Cardiac muscle cell (in vitro differentiated cells and primary cell): ENCODE measurements around the gene CRK. TPM values are rescaled to one million over a fixed set of nuclear protein-coding genes. Genes with fewer than 3 reads are reported as not detected.

ENCODE experiments used
- DNase-seq, 2 donors: peaks; one replicate each; pipeline versions ENCODE4 v3.0.0 to v3.0.0-alpha.2; 2010 to 2017; ENCODE audit warnings: low read depth in 1 of 2, low spot score in 1 of 2
- H3K27ac ChIP-seq: fragments of 200-600 bp; sonication (generic); 2 replicates; pipeline ENCODE4 v1.5.1; 2016
- H3K27me3 ChIP-seq: fragments of 200-600 bp; sonication (generic); 2 replicates; pipeline ENCODE4 v1.6.0; 2016; ENCODE audit warnings: control low read depth
- H3K36me3 ChIP-seq: fragments of 200-600 bp; sonication (generic); 2 replicates; pipeline ENCODE4 v1.5.1; 2016; ENCODE audit warnings: control low read depth
- H3K4me1 ChIP-seq: fragments of 200-600 bp; sonication (generic); 2 replicates; pipeline ENCODE4 v1.8.1; 2017; ENCODE audit warnings: low read depth, mild to moderate bottlenecking, mixed run types
- H3K4me3 ChIP-seq: fragments of 200-600 bp; sonication (generic); 2 replicates; pipeline ENCODE4 v1.5.1; 2016; ENCODE audit warnings: mild to moderate bottlenecking
- H3K9me3 ChIP-seq: fragments of 200-600 bp; sonication (generic); 2 replicates; pipeline ENCODE4 v1.5.1; 2017; ENCODE audit warnings: low read depth, mild to moderate bottlenecking, control low read depth
- polyA plus RNA-seq: library from polyadenylated mRNA; unstranded; fragments of >200 nt; fragmentation: Nextera tagmentation; extraction: Ambion mirVana; gene quantifications from 2 replicates; pipeline ENCODE4 v1.2.1, GENCODE V29; 2016
- total RNA-seq: library from RNA; depleted of rRNA; stranded (reverse); fragments of >200 nt; gene quantifications from 2 replicates; pipeline ENCODE4 v1.2.3, GENCODE V29; 2016
- TF ChIP-seq, protein P1 (sequence below): IDR thresholded peaks from 2 replicates; pipeline ENCODE4 v1.5.1; 2012; ENCODE audit warnings: low read depth, mild to moderate bottlenecking, low read length

CRK gene
- total and polyA plus RNA-seq, 2 experiments from 2014 or later, result 25.0 to 33.1 TPM

DNA sequence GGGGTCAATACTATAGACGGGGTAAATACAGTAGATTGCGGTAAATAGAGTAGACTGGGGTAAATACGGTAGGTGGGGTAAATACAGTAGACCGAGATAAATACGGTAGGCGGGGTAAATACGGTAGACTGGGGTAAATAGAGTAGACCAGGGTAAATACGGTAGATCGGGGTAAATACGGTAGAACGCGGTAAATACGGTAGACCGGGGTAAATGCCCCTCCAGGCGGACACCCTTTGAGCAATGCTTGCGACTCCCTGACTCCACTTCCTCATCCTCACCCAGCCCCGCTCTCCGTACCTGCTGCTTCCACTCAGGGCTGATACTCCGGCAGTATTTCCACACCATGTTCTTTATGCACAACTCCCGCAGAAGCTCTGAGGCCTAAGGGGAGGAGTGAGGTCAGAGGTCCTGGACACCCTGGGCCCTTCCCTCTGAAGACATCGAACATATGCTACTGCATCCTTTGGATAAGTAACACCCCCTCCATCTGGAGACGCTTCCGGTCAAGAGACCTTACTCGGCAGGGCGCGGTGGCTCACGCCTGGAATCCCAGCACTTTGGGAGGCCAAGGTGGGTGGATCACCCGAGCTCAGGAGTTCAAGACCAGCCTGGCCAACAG lies 13.3 kb upstream of the CRK start:
- H3K36me3 ChIP-seq, result peaks cover 6% of the 10 kb centered on the region
- H3K4me3 ChIP-seq, result no peak overlapping the region
- no peaks in the 10 kb centered on the region for H3K9me3 ChIP-seq
- TF ChIP-seq, protein P1, sequence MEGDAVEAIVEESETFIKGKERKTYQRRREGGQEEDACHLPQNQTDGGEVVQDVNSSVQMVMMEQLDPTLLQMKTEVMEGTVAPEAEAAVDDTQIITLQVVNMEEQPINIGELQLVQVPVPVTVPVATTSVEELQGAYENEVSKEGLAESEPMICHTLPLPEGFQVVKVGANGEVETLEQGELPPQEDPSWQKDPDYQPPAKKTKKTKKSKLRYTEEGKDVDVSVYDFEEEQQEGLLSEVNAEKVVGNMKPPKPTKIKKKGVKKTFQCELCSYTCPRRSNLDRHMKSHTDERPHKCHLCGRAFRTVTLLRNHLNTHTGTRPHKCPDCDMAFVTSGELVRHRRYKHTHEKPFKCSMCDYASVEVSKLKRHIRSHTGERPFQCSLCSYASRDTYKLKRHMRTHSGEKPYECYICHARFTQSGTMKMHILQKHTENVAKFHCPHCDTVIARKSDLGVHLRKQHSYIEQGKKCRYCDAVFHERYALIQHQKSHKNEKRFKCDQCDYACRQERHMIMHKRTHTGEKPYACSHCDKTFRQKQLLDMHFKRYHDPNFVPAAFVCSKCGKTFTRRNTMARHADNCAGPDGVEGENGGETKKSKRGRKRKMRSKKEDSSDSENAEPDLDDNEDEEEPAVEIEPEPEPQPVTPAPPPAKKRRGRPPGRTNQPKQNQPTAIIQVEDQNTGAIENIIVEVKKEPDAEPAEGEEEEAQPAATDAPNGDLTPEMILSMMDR, result no peak
- H3K27me3 ChIP-seq, result no peaks in the 10 kb centered on the region
- H3K4me1 ChIP-seq, result no peaks in the 10 kb centered on the region
- no peak overlapping the region for H3K27ac ChIP-seq
- DNase-seq, result peak; percentile 50 to 61

DNA sequence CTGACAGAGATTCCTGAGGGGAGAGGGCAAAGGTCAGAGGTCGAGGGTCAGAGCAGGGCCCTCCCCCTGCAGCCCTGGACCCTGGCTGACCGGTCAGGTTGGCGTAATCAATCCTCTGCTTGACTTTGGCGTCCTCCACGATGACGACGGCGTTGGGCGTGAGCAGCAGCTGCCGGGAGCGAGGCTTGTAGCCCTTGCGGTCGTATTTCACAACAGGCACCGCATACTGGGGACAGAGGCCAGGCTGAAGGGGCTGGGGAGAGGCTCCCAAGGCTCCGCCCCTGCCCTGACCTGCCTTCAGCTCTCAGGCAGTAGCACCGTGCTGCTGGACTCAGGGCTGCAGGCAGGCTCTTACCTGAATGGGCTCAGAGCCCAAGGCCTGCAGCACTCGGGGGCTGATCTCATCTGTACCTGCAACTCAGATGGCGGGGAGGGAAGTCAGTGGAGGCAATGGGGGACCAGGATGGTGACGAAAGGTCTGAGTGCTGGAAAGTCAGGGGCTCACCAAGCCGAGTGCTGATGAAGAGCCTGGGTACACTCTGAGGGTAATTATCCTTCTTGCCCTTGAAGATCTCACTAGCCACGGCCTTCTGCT lies 12.0 kb upstream of the CRK start:
- Histone ChIP-seq H3K27me3 (no peaks in the 10 kb centered on the region), H3K9me3 (no peaks in the 10 kb centered on the region), H3K4me1 (no peaks in the 10 kb centered on the region), H3K36me3 (peaks cover 6% of the 10 kb centered on the region), H3K4me3 (no peak overlapping the region), H3K27ac (no peak overlapping the region)
- TF ChIP-seq, protein P1, result no peak
- peak in 1 of 2 donors; percentile 50 for DNase-seq

DNA sequence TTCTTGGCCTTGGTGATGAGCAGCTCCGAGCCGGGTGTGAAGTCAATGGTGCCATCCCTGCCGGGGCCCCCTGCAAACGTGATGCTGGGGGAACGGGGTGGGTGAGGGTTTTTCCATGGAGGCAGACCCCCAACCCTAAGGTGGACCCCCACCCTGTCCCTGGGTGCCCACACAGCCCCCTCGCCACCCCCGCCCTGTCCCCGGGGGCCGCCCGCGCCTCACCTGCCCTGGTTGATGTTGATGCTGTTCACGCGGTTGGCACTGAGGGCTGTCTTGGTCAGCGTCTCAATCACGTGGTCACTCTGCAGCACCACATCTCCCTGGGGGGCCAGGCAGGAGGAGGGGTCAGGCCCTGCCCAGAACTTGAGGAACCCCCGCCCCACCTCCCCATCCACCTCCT lies 11.2 kb upstream of the CRK start:
- TF ChIP-seq, protein P1, result no peak
- H3K4me1 ChIP-seq, result no peaks in the 10 kb centered on the region
- H3K4me3 ChIP-seq, result no peak overlapping the region
- H3K36me3 ChIP-seq, result peaks cover 6% of the 10 kb centered on the region
- H3K27me3 ChIP-seq, result no peaks in the 10 kb centered on the region
- H3K27ac ChIP-seq, result no peak overlapping the region
- H3K9me3 ChIP-seq, result no peaks in the 10 kb centered on the region
- DNase-seq, result no peak

DNA sequence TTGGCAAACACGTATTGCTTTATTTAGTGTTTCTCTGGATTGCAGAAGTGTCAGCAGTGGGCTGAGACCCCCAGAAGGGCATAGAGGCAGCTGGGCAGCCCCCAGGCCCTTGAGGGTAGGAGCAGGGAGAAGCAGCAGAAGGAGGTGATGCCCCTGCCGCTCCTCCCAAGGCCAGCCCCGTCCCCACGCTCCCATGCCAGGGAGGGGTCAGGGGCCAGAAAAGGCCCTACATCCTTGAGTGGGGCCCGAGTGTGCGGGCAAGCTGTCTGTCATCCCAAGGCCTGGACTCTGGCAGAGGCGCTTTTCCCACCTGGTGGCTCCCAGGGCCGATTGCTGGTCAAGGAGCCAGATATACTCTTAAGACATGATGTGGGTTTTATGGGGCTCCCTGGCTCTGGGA lies 8.2 kb upstream of the CRK start:
- TF ChIP-seq, protein P1, result no peak
- DNase-seq, result no peak
- H3K36me3 ChIP-seq, result peaks cover 6% of the 10 kb centered on the region
- no peak overlapping the region for H3K4me3 ChIP-seq
- no peaks in the 10 kb centered on the region for H3K4me1 ChIP-seq
- H3K27me3 ChIP-seq, result no peaks in the 10 kb centered on the region
- no peak overlapping the region for H3K27ac ChIP-seq
- no peaks in the 10 kb centered on the region for H3K9me3 ChIP-seq

DNA sequence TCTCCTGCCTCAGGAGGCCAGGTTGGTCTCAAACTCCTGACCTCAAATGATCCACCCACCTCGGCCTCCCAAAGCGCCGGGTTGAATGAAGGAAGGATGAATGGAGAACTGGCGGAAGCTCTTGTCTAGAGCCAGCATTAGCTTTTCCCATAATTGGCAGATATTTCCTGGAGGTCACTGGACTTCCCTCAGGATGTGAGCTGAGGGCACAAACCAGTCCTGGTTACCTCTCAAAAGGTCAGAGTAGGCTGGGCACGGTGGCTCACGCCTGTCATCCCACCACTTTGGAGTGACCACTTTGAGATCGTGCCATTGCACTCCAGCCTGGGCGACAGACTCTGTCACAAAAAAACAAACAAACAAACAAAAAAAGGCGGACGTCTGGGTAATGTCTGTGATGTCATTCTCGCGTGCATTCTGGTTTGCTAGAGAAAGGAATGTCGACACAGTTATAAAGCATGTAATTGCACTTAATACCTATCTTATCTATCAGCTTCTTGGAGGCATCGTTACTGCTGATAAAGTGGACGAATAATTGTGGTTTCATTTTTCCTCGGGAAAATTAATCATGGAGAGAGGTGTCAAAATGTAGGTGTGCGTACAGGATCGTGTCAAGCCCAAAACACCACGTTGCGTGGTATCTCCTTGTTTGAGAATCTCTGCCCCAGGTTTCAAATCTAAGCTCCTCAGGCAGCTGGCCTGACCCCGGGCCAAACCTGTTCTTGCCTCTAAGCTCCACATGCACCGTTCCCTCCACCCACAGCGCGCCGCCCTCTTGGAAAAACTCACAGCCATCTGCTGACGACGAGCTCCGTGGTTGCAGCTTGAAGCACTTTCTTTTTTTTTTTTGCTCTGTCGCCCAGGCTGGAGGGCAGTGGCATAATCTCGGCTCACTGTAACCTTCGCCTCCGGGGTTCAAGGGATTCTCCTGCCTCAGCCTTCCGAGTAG lies 6.4 kb upstream of the CRK start:
- Histone ChIP-seq H3K9me3 (no peaks in the 10 kb centered on the region), H3K36me3 (no peaks in the 10 kb centered on the region), H3K27me3 (no peaks in the 10 kb centered on the region), H3K4me3 (no peak overlapping the region), H3K27ac (peak overlapping the region; percentile 39), H3K4me1 (no peaks in the 10 kb centered on the region)
- DNase-seq, result peak in 1 of 2 donors; percentile 47
- TF ChIP-seq, protein P1, result no peak
